IMR-90 (cell line): ENCODE measurements around the gene SNX1. TPM values are rescaled to one million over a fixed set of nuclear protein-coding genes. Genes with fewer than 3 reads are reported as not detected.

Source experiments
- ATAC-seq: fragments of 200-7000 bp; cut with Tn5 transposase; 2 replicates; pipeline ENCODE4 v1.9.1; 2020; ENCODE audit warnings: low read depth, mild to moderate bottlenecking, moderate library complexity
- BruUV-seq: library from RNA; stranded (reverse); fragments of 400-500 nt; replicated peaks from 2 replicates; lab custom pipeline; 2021; lab: Mats Ljungman, UMichigan
- CTCF ChIA-PET: fragments of 300-600 bp; formaldehyde crosslinking; extraction: SDS; loops from one replicate; lab custom pipeline; 2021; ENCODE audit warnings: antibody characterized with exemption; lab: Yijun Ruan, JAX
- POLR2A ChIA-PET: fragments of 300-600 bp; sonication (Branson Sonifier 250); formaldehyde crosslinking; loops from one replicate; lab custom pipeline; 2022; ENCODE audit warnings: antibody characterized with exemption; ENCODE audit not compliant: unreplicated experiment; lab: Charles Lee
- DNase-seq: peaks from one replicate; pipeline ENCODE4 v3.0.0; 2013
- H2AFZ ChIP-seq: replicated peaks from 2 replicates; pipeline ENCODE3; 2013; ENCODE audit warnings: low read length, mild to moderate bottlenecking; ENCODE audit not compliant: poor library complexity
- H2AK5ac ChIP-seq: 2 replicates; pipeline ENCODE4 v1.6.1; 2013; ENCODE audit warnings: low read depth, low read length, inconsistent platforms
- H2AK9ac ChIP-seq: replicated peaks from 2 replicates; pipeline ENCODE3; 2013; ENCODE audit warnings: mild to moderate bottlenecking, low read depth, low read length, moderate library complexity; ENCODE audit not compliant: poor library complexity
- H2BK120ac ChIP-seq: 2 replicates; pipeline ENCODE4 v1.6.1; 2013; ENCODE audit warnings: low read depth, low read length, inconsistent platforms
- H2BK15ac ChIP-seq: 3 replicates; pipeline ENCODE4 v1.6.1; 2013; ENCODE audit warnings: low read depth, low read length, inconsistent platforms
- H2BK20ac ChIP-seq: 2 replicates; pipeline ENCODE4 v1.6.1; 2013; ENCODE audit warnings: low read depth, mild to moderate bottlenecking, inconsistent platforms, low read length, moderate library complexity
- H2BK5ac ChIP-seq: 2 replicates; pipeline ENCODE4 v1.6.1; 2013; ENCODE audit warnings: mild to moderate bottlenecking, low read depth, low read length, inconsistent platforms; ENCODE audit not compliant: poor library complexity, severe bottlenecking
- H3K14ac ChIP-seq: replicated peaks from 2 replicates; pipeline ENCODE4 v1.6.1; 2013; ENCODE audit warnings: low read depth, low read length, inconsistent platforms
- H3K18ac ChIP-seq: 2 replicates; pipeline ENCODE4 v1.6.1; 2013; ENCODE audit warnings: low read depth, low read length, control low read depth
- H3K23ac ChIP-seq: 2 replicates; pipeline ENCODE4 v1.6.1; 2013; ENCODE audit warnings: low read depth, low read length, inconsistent platforms
- H3K27ac ChIP-seq: 2 replicates; pipeline ENCODE4 v1.5.1; 2013; ENCODE audit warnings: mild to moderate bottlenecking, control low read depth, low read length; ENCODE audit not compliant: insufficient read depth
- H3K27me3 ChIP-seq: 2 replicates; pipeline ENCODE4 v1.6.1; 2013; ENCODE audit warnings: low read length; ENCODE audit not compliant: control insufficient read depth, insufficient read depth
- H3K36me3 ChIP-seq: 2 replicates; pipeline ENCODE4 v1.6.1; 2013; ENCODE audit warnings: low read length, mixed read lengths; ENCODE audit not compliant: control insufficient read depth, insufficient read depth
- H3K4ac ChIP-seq: 2 replicates; pipeline ENCODE4 v1.6.1; 2013; ENCODE audit warnings: low read depth, low read length, inconsistent platforms
- H3K4me1 ChIP-seq: 2 replicates; pipeline ENCODE4 v1.6.1; 2013; ENCODE audit warnings: low read length, mixed read lengths; ENCODE audit not compliant: control insufficient read depth, insufficient read depth
- H3K4me2 ChIP-seq: 2 replicates; pipeline ENCODE4 v1.6.1; 2013; ENCODE audit warnings: low read depth, mild to moderate bottlenecking, control low read depth, low read length, moderate library complexity
- H3K4me3 ChIP-seq: 2 replicates; pipeline ENCODE4 v1.5.1; 2013; ENCODE audit warnings: low read depth, mild to moderate bottlenecking, control low read depth, low read length, moderate library complexity; ENCODE audit not compliant: insufficient read depth
- H3K56ac ChIP-seq: 2 replicates; pipeline ENCODE4 v1.6.1; 2013; ENCODE audit warnings: low read length, inconsistent platforms; ENCODE audit not compliant: insufficient read depth; ENCODE audit errors: extremely low read depth
- H3K79me1 ChIP-seq, 2 experiments: 2 replicates each; pipeline ENCODE4 v1.6.1; 2013; ENCODE audit warnings: low read length in 2 of 2, inconsistent platforms in 1 of 2, low read depth in 1 of 2
- H3K9ac ChIP-seq: 2 replicates; pipeline ENCODE4 v1.6.1; 2013; ENCODE audit warnings: low read depth, low read length, control low read depth
- H3K9me1 ChIP-seq: 2 replicates; pipeline ENCODE4 v1.6.1; 2013; ENCODE audit warnings: low read length, inconsistent platforms; ENCODE audit not compliant: insufficient read depth
- H3K9me3 ChIP-seq: 2 replicates; pipeline ENCODE4 v1.6.1; 2013; ENCODE audit warnings: low read length; ENCODE audit not compliant: control insufficient read depth, insufficient read depth
- H4K20me1 ChIP-seq: 2 replicates; pipeline ENCODE4 v1.6.1; 2013; ENCODE audit warnings: low read length, inconsistent platforms; ENCODE audit not compliant: insufficient read depth
- H4K5ac ChIP-seq: 2 replicates; pipeline ENCODE4 v1.6.1; 2013; ENCODE audit warnings: mild to moderate bottlenecking, low read depth, low read length, control low read depth
- H4K8ac ChIP-seq, 2 experiments: 2 replicates each; pipeline ENCODE4 v1.6.1; 2013; ENCODE audit warnings: low read depth in 2 of 2, low read length in 2 of 2, control low read depth in 1 of 2, inconsistent platforms in 1 of 2
- H4K91ac ChIP-seq: 2 replicates; pipeline ENCODE4 v1.6.1; 2013; ENCODE audit warnings: low read depth, low read length, inconsistent platforms; ENCODE audit not compliant: insufficient read depth
- BHLHE40 ChIP-seq: fragments of 150-350 bp; IDR thresholded peaks from 2 replicates; pipeline ENCODE4 v1.6.1; 2016; ENCODE audit warnings: mild to moderate bottlenecking, low read depth, low read length
- CEBPB ChIP-seq: IDR thresholded peaks from 2 replicates; pipeline ENCODE4 v1.6.1; 2012; ENCODE audit warnings: low read depth, low read length, improper control_type of control experiment
- CHD1 ChIP-seq: IDR thresholded peaks from 2 replicates; pipeline ENCODE4 v1.6.1; 2012; ENCODE audit warnings: low read depth, low read length, improper control_type of control experiment
- ELK1 ChIP-seq: fragments of 150-350 bp; IDR thresholded peaks from 2 replicates; pipeline ENCODE4 v1.6.1; 2016; ENCODE audit warnings: low read depth, mild to moderate bottlenecking, low read length, moderate library complexity, borderline replicate concordance
- FOS ChIP-seq: fragments of 150-350 bp; IDR thresholded peaks from 2 replicates; pipeline ENCODE4 v1.6.1; 2016; ENCODE audit warnings: low read depth, low read length
- MAFK ChIP-seq: IDR thresholded peaks from 2 replicates; pipeline ENCODE4 v1.6.1; 2012; ENCODE audit warnings: low read depth, low read length, improper control_type of control experiment
- MAZ ChIP-seq: IDR thresholded peaks from 2 replicates; pipeline ENCODE4 v1.6.1; 2012; ENCODE audit warnings: low read depth, mild to moderate bottlenecking, low read length, improper control_type of control experiment, moderate library complexity, borderline replicate concordance
- MXI1 ChIP-seq: IDR thresholded peaks from 2 replicates; pipeline ENCODE4 v1.6.1; 2012; ENCODE audit warnings: low read depth, mild to moderate bottlenecking, low read length, moderate library complexity, borderline replicate concordance
- NFE2L2 ChIP-seq: fragments of 150-350 bp; IDR thresholded peaks from 2 replicates; pipeline ENCODE4 v1.6.1; 2016; ENCODE audit warnings: low read depth, mild to moderate bottlenecking, low read length
- POLR2A ChIP-seq: IDR thresholded peaks from 2 replicates; pipeline ENCODE4 v1.6.1; 2012; ENCODE audit warnings: mild to moderate bottlenecking, low read depth, low read length
- RAD21 ChIP-seq: IDR thresholded peaks from 2 replicates; pipeline ENCODE4 v1.6.1; 2012; ENCODE audit warnings: low read length, improper control_type of control experiment
- RCOR1 ChIP-seq: IDR thresholded peaks from 2 replicates; pipeline ENCODE4 v1.6.1; 2012; ENCODE audit warnings: mild to moderate bottlenecking, low read length, improper control_type of control experiment; ENCODE audit not compliant: insufficient replicate concordance
- RFX5 ChIP-seq: IDR thresholded peaks from 2 replicates; pipeline ENCODE4 v1.8.0; 2012; ENCODE audit warnings: low read depth, mild to moderate bottlenecking, low read length, moderate library complexity
- SMC3 ChIP-seq: fragments of 150-350 bp; IDR thresholded peaks from 2 replicates; pipeline ENCODE4 v1.6.1; 2016; ENCODE audit warnings: low read depth, mild to moderate bottlenecking, antibody characterized with exemption, low read length, moderate library complexity
- USF2 ChIP-seq: fragments of 150-350 bp; IDR thresholded peaks from 2 replicates; pipeline ENCODE4 v1.6.1; 2017; ENCODE audit warnings: mild to moderate bottlenecking, antibody characterized with exemption, low read length, low read depth
- WGBS, 2 experiments: methylation state at CpG; one replicate each; pipeline versions ENCODE4 v1.1.5 to v1.1.7; 2013; ENCODE audit warnings: missing lambda C conversion rate in 2 of 2; ENCODE audit not compliant: insufficient read length in 1 of 2; ENCODE audit errors: extremely low coverage in 2 of 2; 5-methylcytosine and 5-hydroxymethylcytosine counted together
- dilution Hi-C: fragments of 300-500 bp; cut with HindIII; formaldehyde crosslinking; loops from one replicate; pipeline ENCODE4 v1.14.3; 2018; ENCODE audit warnings: low sequenced_read_pairs; ENCODE audit not compliant: unreplicated experiment
- in situ Hi-C: fragments of 300-500 bp; cut with MboI; formaldehyde crosslinking; loops from 3 replicates; pipeline ENCODE4 v1.14.3; 2019; ENCODE audit warnings: low sequenced_read_pairs, inconsistent platforms, mixed read lengths
- intact Hi-C: fragments of 100-400 bp; cut with micrococcal nuclease; formaldehyde crosslinking; loops from 2 replicates; pipeline ENCODE4 v1.10.0; 2022
- polyA plus RNA-seq, 3 experiments: library from polyadenylated mRNA; depleted of rRNA; stranded (reverse); fragments of >200 nt; gene quantifications; 2 replicates each; pipeline ENCODE4 v1.2.3, GENCODE V29; 2012; ENCODE audit warnings: low replicate concordance in 1 of 3
- total RNA-seq: library from RNA; depleted of rRNA; stranded (reverse); fragments of >200 nt; gene quantifications from 2 replicates; pipeline ENCODE4 v1.2.3, GENCODE V29; 2012

SNX1 gene
- total and polyA plus RNA-seq, 2 of the 4 experiments (the other 2 are of a cell fraction), result 35.3 to 72.3 TPM

- Histone ChIP-seq H3K9me3 (no peaks in the 10 kb centered on the region), H3K14ac (no peak overlapping the region), H4K91ac (no peak overlapping the region), H3K36me3 (peaks cover 2% of the 10 kb centered on the region; the same call in 1 of the 2 replicates), H3K4ac (no peak overlapping the region), H3K56ac (no peak overlapping the region), H3K27ac (peak overlapping the region; percentile 29; the same call in 1 of the 2 replicates), H3K4me2 (no peak overlapping the region; the same call in 1 of the 2 replicates), H2AK5ac (no peak overlapping the region), H4K5ac (no peak overlapping the region), H3K23ac (no peak overlapping the region), H3K9me1 (peaks cover 5% of the 10 kb centered on the region; the same call in 1 of the 2 replicates), H3K9ac (no peak overlapping the region), H2AFZ (no peak overlapping the region), H2BK5ac (no peak overlapping the region), H4K20me1 (peaks cover 56% of the 10 kb centered on the region), H2BK20ac (no peak overlapping the region), H2AK9ac (no peak overlapping the region), H2BK120ac (no peak overlapping the region), H3K27me3 (no peaks in the 10 kb centered on the region), H4K8ac (no peak overlapping the region), H3K4me3 (no peak overlapping the region), H3K4me1 (no peaks in the 10 kb centered on the region), H3K79me1 (peaks cover 26 to 68% of the 10 kb centered on the region in 2 experiments), H2BK15ac (no peak overlapping the region), H3K18ac (no peak overlapping the region)
- TF ChIP-seq MAFK (no peak), RAD21 (no peak), POLR2A (no peak), MAZ (no peak), BHLHE40 (no peak), RCOR1 (no peak), FOS (no peak), CEBPB (peak; percentile 74), CHD1 (no peak), MXI1 (no peak), NFE2L2 (no peak), ELK1 (no peak), RFX5 (no peak), SMC3 (no peak), USF2 (peak; percentile 77)
- WGBS, 2 experiments, result 100% methylated on average over 3 of the region's 9 CpGs; no CpG with 5 or more reads in 1 of the 2 experiments
- BruUV-seq, result no TSS peak
- dilution Hi-C loops, result no loop called here
- DNase-seq (peak; percentile 57), ATAC-seq (peak; percentile 35; the same call in 1 of the 2 replicates)
- intact Hi-C loops, result no loop called here
- CTCF ChIA-PET, result interaction anchor here (0.6 kb wide), 1 partner anchor 60 kb away, joined by 3 read pairs; no protein-coding TSS in a partner anchor
- POLR2A ChIA-PET, result interaction anchor here (0.6 kb wide), 1 partner anchor 26 kb away, joined by 3 read pairs; no protein-coding TSS in a partner anchor
- in situ Hi-C loops, result no loop called here
Measured at GRCh38 chr15:64105113-64105704, 9.4 kb downstream of the SNX1 start.
